Mesenchymal stem cell (in vitro differentiated cells and primary cell): Measurements from ENCODE around the gene DSTN.

ENCODE experiments used
- DNase-seq: peaks from one replicate; pipeline ENCODE4 v3.0.0-alpha.2; 2013
- H2AFZ ChIP-seq: one replicate; pipeline ENCODE4 v1.6.1; 2013; ENCODE audit warnings: low read depth, mild to moderate bottlenecking, control low read depth, inconsistent platforms, low read length, moderate library complexity
- H2AK5ac ChIP-seq: 2 replicates; pipeline ENCODE4 v1.6.1; 2013; ENCODE audit warnings: low read length, moderate library complexity, mild to moderate bottlenecking, inconsistent platforms; ENCODE audit not compliant: severe bottlenecking
- H2BK120ac ChIP-seq: one replicate; pipeline ENCODE4 v1.6.1; 2013; ENCODE audit warnings: low read depth, mild to moderate bottlenecking, inconsistent platforms, low read length, moderate library complexity
- H2BK12ac ChIP-seq, 2 experiments: one replicate each; pipeline ENCODE4 v1.6.1; 2013; ENCODE audit warnings: inconsistent platforms in 2 of 2, low read length in 2 of 2, mild to moderate bottlenecking in 2 of 2, moderate library complexity in 2 of 2, control low read depth in 1 of 2
- H2BK15ac ChIP-seq: one replicate; pipeline ENCODE4 v1.6.1; 2013; ENCODE audit warnings: mild to moderate bottlenecking, low read depth, inconsistent platforms; ENCODE audit not compliant: poor library complexity, severe bottlenecking
- H2BK5ac ChIP-seq: 2 replicates; pipeline ENCODE4 v1.6.1; 2013; ENCODE audit warnings: low read depth, mild to moderate bottlenecking, low read length, control low read depth, inconsistent platforms; ENCODE audit not compliant: poor library complexity, severe bottlenecking
- H3K14ac ChIP-seq, 2 experiments: one replicate each; pipeline ENCODE4 v1.6.1; 2013; ENCODE audit warnings: inconsistent platforms in 2 of 2, low read length in 2 of 2, control low read depth in 1 of 2, mild to moderate bottlenecking in 1 of 2, moderate library complexity in 1 of 2
- H3K18ac ChIP-seq, 2 experiments: one replicate each; pipeline ENCODE4 v1.6.1; 2013; ENCODE audit warnings: inconsistent platforms in 2 of 2, low read length in 2 of 2, control low read depth in 1 of 2, low read depth in 1 of 2, mild to moderate bottlenecking in 1 of 2
- H3K23ac ChIP-seq, 2 experiments: one replicate each; pipeline ENCODE4 v1.6.1; 2013; ENCODE audit warnings: inconsistent platforms in 2 of 2, low read length in 2 of 2, mild to moderate bottlenecking in 2 of 2, moderate library complexity in 2 of 2, control low read depth in 1 of 2
- H3K27ac ChIP-seq: 2 replicates; pipeline ENCODE4 v1.5.1; 2013; ENCODE audit warnings: mild to moderate bottlenecking, moderate library complexity, low read length, control low read depth, inconsistent platforms; ENCODE audit not compliant: poor library complexity, severe bottlenecking
- H3K27me3 ChIP-seq, 2 experiments: 2 replicates each; pipeline versions ENCODE4 v1.6.1 to v1.7.0; 2013; ENCODE audit warnings: low read length in 2 of 2, mild to moderate bottlenecking in 2 of 2, moderate library complexity in 2 of 2, control low read depth in 1 of 2, inconsistent platforms in 1 of 2; ENCODE audit not compliant: control insufficient read depth in 1 of 2, insufficient read depth in 1 of 2
- H3K36me3 ChIP-seq, 2 experiments: 2 replicates each; pipeline versions ENCODE4 v1.6.1 to v1.7.0; 2013; ENCODE audit warnings: low read length in 2 of 2, control low read depth in 1 of 2, inconsistent platforms in 1 of 2, low read depth in 1 of 2, mild to moderate bottlenecking in 1 of 2; ENCODE audit not compliant: insufficient read depth in 2 of 2, control insufficient read depth in 1 of 2
- H3K4ac ChIP-seq, 2 experiments: one replicate each; pipeline ENCODE4 v1.6.1; 2013; ENCODE audit warnings: inconsistent platforms in 2 of 2, low read length in 2 of 2, mild to moderate bottlenecking in 2 of 2, moderate library complexity in 2 of 2, control low read depth in 1 of 2, low read depth in 1 of 2
- H3K4me1 ChIP-seq: 2 replicates; pipeline ENCODE4 v1.6.1; 2013; ENCODE audit warnings: low read depth, low read length, control low read depth; ENCODE audit not compliant: control insufficient read depth, insufficient read depth
- H3K4me2 ChIP-seq: 2 replicates; pipeline ENCODE4 v1.6.1; 2013; ENCODE audit warnings: low read length, mild to moderate bottlenecking, inconsistent platforms; ENCODE audit not compliant: poor library complexity, severe bottlenecking
- H3K4me3 ChIP-seq, 2 experiments: 2 replicates each; pipeline versions ENCODE4 v1.5.1 to v1.7.0; 2013; ENCODE audit warnings: low read length in 2 of 2, mild to moderate bottlenecking in 2 of 2, control low read depth in 1 of 2, low read depth in 1 of 2; ENCODE audit not compliant: insufficient read depth in 1 of 2
- H3K79me1 ChIP-seq: replicated peaks from 2 replicates; pipeline ENCODE4 v1.6.1; 2013; ENCODE audit warnings: mild to moderate bottlenecking, control low read depth, low read length, inconsistent platforms; ENCODE audit not compliant: poor library complexity, severe bottlenecking
- H3K9ac ChIP-seq: 2 replicates; pipeline ENCODE4 v1.7.0; 2013; ENCODE audit warnings: mild to moderate bottlenecking, low read length, moderate library complexity
- H3K9me3 ChIP-seq: 2 replicates; pipeline ENCODE4 v1.7.0; 2013; ENCODE audit warnings: mild to moderate bottlenecking, low read length; ENCODE audit not compliant: control insufficient read depth
- H4K8ac ChIP-seq: one replicate; pipeline ENCODE4 v1.6.1; 2013; ENCODE audit warnings: inconsistent platforms, mild to moderate bottlenecking, low read length, moderate library complexity
- H4K91ac ChIP-seq: one replicate; pipeline ENCODE4 v1.6.1; 2013; ENCODE audit warnings: mild to moderate bottlenecking, low read length, inconsistent platforms
- WGBS: methylation state at CpG from one replicate; pipeline ENCODE4 v1.1.7; 2013; ENCODE audit warnings: mixed read lengths; 5-methylcytosine and 5-hydroxymethylcytosine counted together

Gene DSTN

GRCh38 chr20:17642404-17643269 lies 72.8 kb downstream of the DSTN start:
- Histone ChIP-seq H2AK5ac (no peak overlapping the region), H3K4me2 (no peak overlapping the region), H3K9me3 (no peaks in the 10 kb centered on the region), H2BK5ac (no peak overlapping the region), H2BK12ac (no peak overlapping the region), H3K79me1 (peaks cover 38% of the 10 kb centered on the region), H3K14ac (no peak overlapping the region), H3K27ac (no peak overlapping the region), H3K23ac (no peak overlapping the region), H4K91ac (no peak overlapping the region), H3K18ac (no peak overlapping the region), H3K36me3 (peaks cover 53 to 81% of the 10 kb centered on the region in 2 experiments), H2BK120ac (no peak overlapping the region), H3K9ac (no peak overlapping the region), H4K8ac (peak overlapping the region; percentile 20), H2BK15ac (no peak overlapping the region), H3K27me3 (no peaks in the 10 kb centered on the region), H3K4me3 (no peak overlapping the region), H3K4me1 (peaks cover 24% of the 10 kb centered on the region), H2AFZ (no peak overlapping the region), H3K4ac (no peak overlapping the region)
- DNase-seq, result no peak
- 93% methylated on average over 19 of the region's 19 CpGs for WGBS

- Histone ChIP-seq H3K4me1 (peaks cover 29% of the 10 kb centered on the region), H3K27me3 (no peaks in the 10 kb centered on the region), H3K4me2 (no peak overlapping the region), H2AFZ (no peak overlapping the region), H3K14ac (no peak overlapping the region), H3K36me3 (peaks cover 43 to 79% of the 10 kb centered on the region in 2 experiments), H3K9me3 (no peaks in the 10 kb centered on the region), H3K4ac (no peak overlapping the region), H3K9ac (peak overlapping the region; percentile 30), H3K23ac (no peak overlapping the region), H3K4me3 (no peak overlapping the region), H2BK120ac (no peak overlapping the region), H3K27ac (no peak overlapping the region), H3K18ac (no peak overlapping the region), H4K91ac (no peak overlapping the region), H2BK12ac (no peak overlapping the region), H2AK5ac (no peak overlapping the region), H3K79me1 (peaks cover 32% of the 10 kb centered on the region), H2BK15ac (no peak overlapping the region), H4K8ac (no peak overlapping the region), H2BK5ac (no peak overlapping the region)
- WGBS, result 95% methylated on average over 8 of the region's 10 CpGs
- no peak for DNase-seq
Measured at GRCh38 chr20:17643531-17644188, 73.8 kb downstream of the DSTN start.

GRCh38 chr20:17644451-17644850 lies 74.6 kb downstream of the DSTN start:
- Histone ChIP-seq H3K14ac (no peak overlapping the region), H3K4me1 (peaks cover 31% of the 10 kb centered on the region), H2BK5ac (no peak overlapping the region), H3K9ac (peak overlapping the region; percentile 30), H3K4ac (no peak overlapping the region), H2BK15ac (no peak overlapping the region), H3K79me1 (peaks cover 29% of the 10 kb centered on the region), H3K9me3 (no peaks in the 10 kb centered on the region), H4K91ac (no peak overlapping the region), H3K27me3 (no peaks in the 10 kb centered on the region), H3K18ac (no peak overlapping the region), H2AFZ (no peak overlapping the region), H2AK5ac (no peak overlapping the region), H3K36me3 (peaks cover 38 to 76% of the 10 kb centered on the region in 2 experiments), H3K4me2 (no peak overlapping the region), H4K8ac (no peak overlapping the region), H3K27ac (no peak overlapping the region), H2BK12ac (no peak overlapping the region), H2BK120ac (no peak overlapping the region), H3K4me3 (no peak overlapping the region), H3K23ac (no peak overlapping the region)
- DNase-seq, result no peak
- WGBS, result 95% methylated on average over 13 of the region's 13 CpGs

- Histone ChIP-seq H3K36me3 (peaks cover 39 to 75% of the 10 kb centered on the region in 2 experiments), H2BK15ac (no peak overlapping the region)
- 96% methylated on average over 14 of the region's 14 CpGs for WGBS
Measured at GRCh38 chr20:17645010-17645409, 75.1 kb downstream of the DSTN start.

More at GRCh38 chr20:17645010-17645409, 75.1 kb downstream of the DSTN start:
- no peak overlapping the region for H3K18ac ChIP-seq
- no peak overlapping the region for H3K4me3 ChIP-seq
- H3K4me2 ChIP-seq, result no peak overlapping the region
- H3K4ac ChIP-seq, result no peak overlapping the region
- H4K91ac ChIP-seq, result no peak overlapping the region
- no peaks in the 10 kb centered on the region for H3K27me3 ChIP-seq
- no peak overlapping the region for H2AK5ac ChIP-seq
- peaks cover 34% of the 10 kb centered on the region for H3K4me1 ChIP-seq
- H3K9me3 ChIP-seq, result no peaks in the 10 kb centered on the region
- no peak overlapping the region for H3K27ac ChIP-seq
- no peak overlapping the region for H2BK5ac ChIP-seq
- no peak for DNase-seq
- no peak overlapping the region for H4K8ac ChIP-seq
- H3K79me1 ChIP-seq, result peaks cover 31% of the 10 kb centered on the region
- H2BK12ac ChIP-seq, result no peak overlapping the region
- H3K9ac ChIP-seq, result peak overlapping the region; percentile 1
- no peak overlapping the region for H3K14ac ChIP-seq
- no peak overlapping the region for H2BK120ac ChIP-seq
- H3K23ac ChIP-seq, result no peak overlapping the region
- no peak overlapping the region for H2AFZ ChIP-seq
